Fibroblast of lung (primary cell): ENCODE data around the gene SEMA4D.

Experiments
- EZH2 ChIP-seq: IDR thresholded peaks from 2 replicates; pipeline ENCODE4 v1.5.1; 2012; ENCODE audit warnings: low read length, control low read depth, mild to moderate bottlenecking; ENCODE audit errors: missing control alignments
- TF ChIP-seq, protein P1 (sequence below), 2 donors: IDR thresholded peaks in 1 of 2; conservative IDR thresholded peaks in 1 of 2; 1 replicate in 1 of 2; 2 replicates in 1 of 2; pipeline ENCODE4 v1.5.1; 2011 to 2012; ENCODE audit warnings: low read length in 2 of 2, control low read depth in 1 of 2, inconsistent platforms in 1 of 2, low read depth in 1 of 2, mild to moderate bottlenecking in 1 of 2

GRCh38 chr9:89440046-89440445, 57.9 kb downstream of the SEMA4D start:
- TF ChIP-seq, protein P1, sequence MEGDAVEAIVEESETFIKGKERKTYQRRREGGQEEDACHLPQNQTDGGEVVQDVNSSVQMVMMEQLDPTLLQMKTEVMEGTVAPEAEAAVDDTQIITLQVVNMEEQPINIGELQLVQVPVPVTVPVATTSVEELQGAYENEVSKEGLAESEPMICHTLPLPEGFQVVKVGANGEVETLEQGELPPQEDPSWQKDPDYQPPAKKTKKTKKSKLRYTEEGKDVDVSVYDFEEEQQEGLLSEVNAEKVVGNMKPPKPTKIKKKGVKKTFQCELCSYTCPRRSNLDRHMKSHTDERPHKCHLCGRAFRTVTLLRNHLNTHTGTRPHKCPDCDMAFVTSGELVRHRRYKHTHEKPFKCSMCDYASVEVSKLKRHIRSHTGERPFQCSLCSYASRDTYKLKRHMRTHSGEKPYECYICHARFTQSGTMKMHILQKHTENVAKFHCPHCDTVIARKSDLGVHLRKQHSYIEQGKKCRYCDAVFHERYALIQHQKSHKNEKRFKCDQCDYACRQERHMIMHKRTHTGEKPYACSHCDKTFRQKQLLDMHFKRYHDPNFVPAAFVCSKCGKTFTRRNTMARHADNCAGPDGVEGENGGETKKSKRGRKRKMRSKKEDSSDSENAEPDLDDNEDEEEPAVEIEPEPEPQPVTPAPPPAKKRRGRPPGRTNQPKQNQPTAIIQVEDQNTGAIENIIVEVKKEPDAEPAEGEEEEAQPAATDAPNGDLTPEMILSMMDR (conservative IDR thresholded peaks at IDR 0.05 in 1 of 2, IDR thresholded peaks at IDR 0.05 in 1 of 2; ENCODE audit: low read depth in 1 of 2, low read length in 2 of 2), result no peak
- TF ChIP-seq EZH2, result no peak
